ENCODE measurements around the gene MREG. TPM values are rescaled to one million over a fixed set of nuclear protein-coding genes. Genes with fewer than 3 reads are reported as not detected.

MREG gene
- total and polyA plus RNA-seq, 3 donors from 2014 or later: 3.0 to 5.2 (median 4.3) TPM

DNA sequence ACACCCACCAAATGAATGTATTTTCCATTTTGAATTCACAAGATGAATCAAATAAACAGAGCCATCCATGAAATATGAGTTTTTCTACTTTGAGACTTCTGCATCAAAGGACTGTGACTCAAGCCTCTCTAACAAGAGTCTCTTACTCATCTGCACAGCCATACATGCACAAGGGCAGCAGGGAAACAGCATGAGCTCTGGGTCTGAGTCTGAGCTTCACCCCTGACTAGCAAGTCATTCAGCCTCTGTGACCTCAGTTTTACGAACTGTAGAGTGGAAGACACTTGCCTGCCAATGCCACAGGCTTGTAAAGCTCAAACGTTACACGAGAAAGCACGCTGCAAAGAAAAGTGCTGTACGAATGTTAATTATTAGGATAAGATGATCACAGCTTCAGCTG is 42.9 kb downstream of the MREG start:
- TF ChIP-seq POLR2A (IDR thresholded peaks at IDR 0.05): no peak
- no peak for TF ChIP-seq CTCF (IDR thresholded peaks at IDR 0.05)
- H3K27me3 ChIP-seq: no peaks in the 10 kb centered on the region
- H3K36me3 ChIP-seq (ENCODE audit: low read depth, missing control alignments): no peaks in the 10 kb centered on the region
- no peak overlapping the region for H3K27ac ChIP-seq
- H3K4me3 ChIP-seq: no peak overlapping the region
- WGBS, 2 donors: 85 to 92% methylated on average over 5 of the region's 5 CpGs
- no peak for DNase-seq
- no peaks in the 10 kb centered on the region for H3K9me3 ChIP-seq
- intact Hi-C loops (cut with DNase I; ENCODE audit: low total_unique reads): no loop called here
- no peaks in the 10 kb centered on the region for H3K4me1 ChIP-seq

DNA sequence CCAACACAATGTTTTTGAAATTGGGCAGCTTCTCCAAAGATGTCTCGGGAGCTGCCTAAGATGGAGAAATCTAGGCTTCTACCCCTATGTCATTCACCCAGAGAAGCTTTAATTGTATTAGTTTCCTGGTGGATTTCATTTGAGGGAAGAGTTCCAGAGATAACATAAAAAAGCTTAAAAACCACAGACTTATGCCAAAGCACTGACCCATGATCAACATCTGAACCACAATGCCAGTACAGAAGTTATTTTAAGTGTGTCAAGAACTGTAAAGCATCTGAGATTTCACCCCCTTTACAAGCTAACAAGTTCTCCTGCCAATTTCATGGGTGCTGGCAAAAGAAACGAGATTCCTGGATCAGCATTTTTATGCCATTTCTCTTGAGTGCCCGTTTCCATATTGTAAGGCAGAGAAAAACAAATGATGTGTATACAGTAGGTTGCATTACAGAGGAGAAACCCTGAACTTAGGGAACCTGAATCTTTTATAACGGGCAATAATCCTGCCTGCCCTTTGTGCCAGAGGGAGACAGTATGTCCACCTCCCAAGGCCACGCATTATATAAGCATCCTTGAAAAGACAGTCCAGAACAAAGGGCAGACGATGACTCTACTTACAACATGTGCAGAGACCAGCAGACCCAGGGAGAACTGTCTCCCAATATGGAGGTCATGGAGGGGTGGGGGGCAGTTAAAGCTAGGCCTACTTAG is 44.1 kb downstream of the MREG start:
- WGBS, 2 donors: 90% methylated on average over 6 of the region's 6 CpGs

DNA sequence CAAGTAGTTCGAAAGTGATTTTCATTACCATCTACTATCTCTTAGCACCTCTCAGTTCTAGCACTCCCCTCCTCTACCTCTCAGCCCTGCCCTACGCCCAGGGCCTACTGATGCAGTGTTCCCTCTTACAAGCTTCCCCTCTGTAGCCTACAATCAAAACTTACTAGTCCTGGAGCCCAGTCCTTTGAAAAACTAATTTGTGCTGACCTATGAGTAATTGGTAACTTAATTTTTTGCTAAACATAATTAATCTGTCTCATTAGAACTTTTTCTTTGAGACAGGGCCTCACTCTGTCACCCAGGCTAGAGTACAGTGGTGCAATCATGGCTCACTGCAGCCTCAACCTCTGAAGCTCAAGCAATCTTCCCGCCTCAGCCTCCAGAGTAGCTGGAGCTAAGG is 44.9 kb downstream of the MREG start:
- 91 to 97% methylated on average over 3 of the region's 3 CpGs for WGBS, 2 donors
- DNase-seq: no peak
- no peak overlapping the region for H3K4me3 ChIP-seq
- TF ChIP-seq CTCF (IDR thresholded peaks at IDR 0.05): no peak
- no peak for TF ChIP-seq POLR2A (IDR thresholded peaks at IDR 0.05)
- no peak overlapping the region for H3K27ac ChIP-seq
- no peaks in the 10 kb centered on the region for H3K36me3 ChIP-seq (ENCODE audit: low read depth, missing control alignments)
- peaks cover 4% of the 10 kb centered on the region for H3K4me1 ChIP-seq
- intact Hi-C loops (cut with DNase I; ENCODE audit: low total_unique reads): no loop called here
- H3K9me3 ChIP-seq: no peaks in the 10 kb centered on the region
- no peaks in the 10 kb centered on the region for H3K27me3 ChIP-seq

More for the DNA sequence above, 44.1 kb downstream of the MREG start:
- H3K4me3 ChIP-seq: no peak overlapping the region
- H3K27ac ChIP-seq: no peak overlapping the region
- intact Hi-C loops (cut with DNase I; ENCODE audit: low total_unique reads): no loop called here
- no peak for DNase-seq
- no peaks in the 10 kb centered on the region for H3K27me3 ChIP-seq
- no peak for TF ChIP-seq CTCF (IDR thresholded peaks at IDR 0.05)
- TF ChIP-seq POLR2A (IDR thresholded peaks at IDR 0.05): no peak
- peaks cover 4% of the 10 kb centered on the region for H3K4me1 ChIP-seq
- no peaks in the 10 kb centered on the region for H3K9me3 ChIP-seq
- H3K36me3 ChIP-seq (ENCODE audit: low read depth, missing control alignments): no peaks in the 10 kb centered on the region

DNA sequence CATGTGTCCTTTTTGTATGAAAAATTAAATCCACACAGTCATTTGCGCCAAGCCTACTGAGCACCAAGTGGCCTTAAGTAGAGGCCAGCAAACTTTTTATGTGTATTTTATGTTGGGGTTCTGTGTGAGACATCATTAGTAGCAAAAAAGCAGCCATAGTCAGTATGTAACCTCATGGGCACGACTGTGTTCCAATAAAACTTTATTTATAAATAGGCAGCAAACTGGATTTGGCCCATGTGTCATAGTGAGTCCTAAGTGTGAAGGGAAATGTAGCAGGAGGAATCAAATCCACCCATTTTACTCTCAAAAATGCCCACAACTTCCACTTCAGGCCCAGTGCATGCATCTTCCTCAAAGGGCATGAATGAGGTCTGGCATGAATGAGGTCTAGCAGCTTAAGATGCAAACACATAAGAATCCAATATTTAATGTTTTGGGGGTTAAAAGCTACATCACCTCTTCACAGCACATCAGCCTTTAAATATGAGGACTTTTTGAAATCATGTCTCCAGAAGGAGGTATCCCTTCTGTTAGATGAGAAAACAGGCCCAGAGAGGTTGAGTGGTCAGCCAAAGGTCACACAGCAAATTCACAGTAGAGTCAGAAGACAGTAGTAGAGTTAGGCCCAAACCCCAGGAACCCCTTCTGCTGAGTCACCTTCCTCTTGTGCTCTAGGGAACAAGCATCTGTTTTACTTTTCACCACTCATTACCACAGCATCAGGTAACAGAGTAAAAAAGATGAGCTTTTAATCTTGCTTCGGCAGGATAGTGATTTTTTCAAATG is 45.6 kb downstream of the MREG start:
- no peaks in the 10 kb centered on the region for H3K27me3 ChIP-seq
- H3K4me1 ChIP-seq: peaks cover 4% of the 10 kb centered on the region
- TF ChIP-seq CTCF (IDR thresholded peaks at IDR 0.05) (no peak), POLR2A (IDR thresholded peaks at IDR 0.05) (no peak)
- intact Hi-C loops (cut with DNase I; ENCODE audit: low total_unique reads): no loop called here
- H3K4me3 ChIP-seq: no peak overlapping the region
- no peak overlapping the region for H3K27ac ChIP-seq
- DNase-seq: no peak
- 83 to 90% methylated on average over 3 of the region's 3 CpGs for WGBS, 2 donors
- no peaks in the 10 kb centered on the region for H3K36me3 ChIP-seq (ENCODE audit: low read depth, missing control alignments)
- H3K9me3 ChIP-seq: no peaks in the 10 kb centered on the region

All from testis (tissue), 3 donors.